Endothelial cell of umbilical vein (primary cell): ENCODE measurements around the gene RASL12.

Experiments
- CTCF ChIP-seq, 2 donors: IDR thresholded peaks; 1 replicate in 1 of 2; 2 replicates in 1 of 2; pipeline ENCODE4 v1.5.1; 2011; ENCODE audit warnings: low read length in 2 of 2, mild to moderate bottlenecking in 2 of 2, moderate library complexity in 2 of 2, control low read depth in 1 of 2, inconsistent platforms in 1 of 2, low read depth in 1 of 2; ENCODE audit not compliant: insufficient read depth in 1 of 2; ENCODE audit errors: extremely low read depth in 1 of 2
- POLR2A ChIP-seq: IDR thresholded peaks from 2 replicates; pipeline ENCODE4 v1.6.1; 2012; ENCODE audit warnings: low read depth, mild to moderate bottlenecking, control low read depth, low read length
- POLR2AphosphoS5 ChIP-seq: IDR thresholded peaks from 2 replicates; pipeline ENCODE4 v1.6.1; 2012; ENCODE audit warnings: low read depth, mild to moderate bottlenecking, control low read depth, low read length, moderate library complexity; ENCODE audit not compliant: insufficient read depth

- TF ChIP-seq CTCF (IDR thresholded peaks at IDR 0.05; ENCODE audit: extremely low read depth in 1 of 2, insufficient read depth in 1 of 2, low read depth in 1 of 2, low read length in 2 of 2) (peak; percentile 82 to 87), POLR2A (no peak), POLR2AphosphoS5 (no peak)
Observed at GRCh38 chr15:65101411-65101890, 33.7 kb upstream of the RASL12 start.
